Gastrocnemius medialis (tissue), 4 donors: ENCODE results near the gene SLC15A3. TPM values are rescaled to one million over a fixed set of nuclear protein-coding genes. Genes with fewer than 3 reads are reported as not detected.

Source experiments
- ATAC-seq, 2 donors: fragments of 150-250 bp; one replicate each; pipeline ENCODE4 v1.9.1; 2016
- DNase-seq, 2 donors: peaks; one replicate each; pipeline ENCODE4 v3.0.0-alpha.2; 2019
- H3K27ac ChIP-seq, 4 donors: fragments of 200-600 bp; sonication (generic); 1 replicate in 1 of 4; 2 replicates in 3 of 4; pipeline ENCODE4 v1.5.1; 2016 to 2018; ENCODE audit warnings: mild to moderate bottlenecking in 2 of 4, moderate library complexity in 1 of 4
- H3K27me3 ChIP-seq, 3 donors: fragments of 200-600 bp; sonication (generic) in 2 of 3; 1 replicate in 1 of 3; 2 replicates in 2 of 3; pipeline versions ENCODE4 v1.5.1 to v1.6.0; 2016 to 2019; ENCODE audit warnings: mild to moderate bottlenecking in 1 of 3, moderate library complexity in 1 of 3
- H3K36me3 ChIP-seq, 2 donors: fragments of 200-600 bp; sonication (generic) in 1 of 2; one replicate each; pipeline ENCODE4 v1.5.1; 2017 to 2018
- H3K4me1 ChIP-seq, 2 donors: fragments of 200-600 bp; sonication (generic) in 1 of 2; one replicate each; pipeline ENCODE4 v1.5.1; 2016 to 2017; ENCODE audit warnings: mild to moderate bottlenecking in 2 of 2
- H3K4me3 ChIP-seq, 4 donors: fragments of 200-600 bp; sonication (generic) in 3 of 4; 1 replicate in 1 of 4; 2 replicates in 3 of 4; pipeline ENCODE4 v1.5.1; 2016 to 2019; ENCODE audit warnings: mild to moderate bottlenecking in 2 of 4
- H3K9me3 ChIP-seq, 3 donors: fragments of 200-600 bp; sonication (generic) in 2 of 3; 1 replicate in 1 of 3; 2 replicates in 2 of 3; pipeline ENCODE4 v1.5.1; 2016 to 2019
- POLR2A ChIP-seq, 2 donors: fragments of 450-650 bp; IDR thresholded peaks; one replicate each; pipeline ENCODE4 v1.6.1; 2017; ENCODE audit warnings: antibody characterized with exemption in 2 of 2, mild to moderate bottlenecking in 2 of 2, moderate library complexity in 2 of 2
- in situ Hi-C, 4 donors: fragments of 200-750 bp; cut with MboI; loops; one replicate each; pipeline versions ENCODE4 v1.15.0 to v1.8.0; 2017; ENCODE audit warnings: low sequenced_read_pairs in 4 of 4
- intact Hi-C: fragments of 100-400 bp; cut with DNase I; formaldehyde crosslinking; loops from one replicate; pipeline ENCODE4 v1.15.1; 2023; ENCODE audit warnings: low total_unique reads
- total RNA-seq, 4 donors: library from RNA; depleted of rRNA; stranded (reverse); fragments of >200 nt; gene quantifications; one replicate each; pipeline versions ENCODE4 v1.1.0 to v1.2.3, GENCODE V29; 2016
- TF ChIP-seq, protein P1 (sequence below), 5 experiments: fragments of 450-650 bp in 3 of 5; fragments of 200-600 bp in 2 of 5; sonication (generic) in 2 of 5; IDR thresholded peaks in 4 of 5; conservative IDR thresholded peaks in 1 of 5; 1 replicate in 4 of 5; 2 replicates in 1 of 5; pipeline ENCODE4 v1.5.1; 2016 to 2019; ENCODE audit warnings: antibody characterized with exemption in 5 of 5, mild to moderate bottlenecking in 3 of 5, moderate library complexity in 3 of 5

SLC15A3 gene
- total RNA-seq, 4 donors from 2014 or later = 2.8 to 6.9 (median 6.0) TPM

DNA sequence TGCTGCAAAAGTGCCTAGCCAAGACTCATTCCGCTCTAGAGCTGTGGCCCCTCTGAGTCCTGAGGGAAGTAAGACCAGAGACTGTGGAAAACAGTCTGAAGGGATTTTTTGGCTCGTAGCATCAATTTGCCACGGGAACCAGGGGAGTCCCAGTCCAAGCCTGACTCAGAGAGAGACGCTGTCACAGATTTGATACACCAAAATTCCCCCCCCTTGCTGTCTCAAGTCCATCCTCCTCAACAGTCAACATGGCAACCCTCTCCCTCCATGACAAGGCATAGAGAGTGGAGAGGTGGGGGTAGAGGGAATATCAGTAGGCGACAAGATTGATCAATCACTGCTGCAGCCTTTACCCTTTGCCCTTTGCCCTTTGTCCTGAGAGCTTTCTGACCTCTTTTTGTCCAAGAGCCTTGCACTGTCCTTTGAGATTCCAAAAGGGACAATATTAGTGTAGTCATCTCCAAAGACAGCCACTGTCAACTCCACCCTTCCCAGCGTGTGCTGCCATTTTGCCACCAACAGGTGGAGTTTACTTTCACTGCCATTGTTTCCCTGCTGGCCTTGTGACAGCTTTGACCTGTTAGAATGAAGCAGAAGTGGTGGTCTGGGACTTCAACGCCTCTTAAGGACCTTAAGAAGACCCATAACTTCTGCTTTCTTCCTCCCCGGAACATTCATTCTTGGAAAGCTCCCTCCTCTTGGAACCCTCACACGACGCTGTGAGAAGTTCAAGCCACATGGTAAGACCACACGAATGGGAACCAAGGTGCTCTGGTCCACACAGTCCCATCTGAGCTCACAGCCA lies 7.3 kb downstream of the SLC15A3 start:
- H3K27me3 ChIP-seq = no peaks in the 10 kb centered on the region
- no peaks in the 10 kb centered on the region for H3K9me3 ChIP-seq
- in situ Hi-C loops = no loop called here
- DNase-seq (no peak), ATAC-seq (no peak)
- no peak overlapping the region for H3K27ac ChIP-seq
- intact Hi-C loops = no loop called here
- TF ChIP-seq POLR2A (IDR thresholded peaks at IDR 0.05) = no peak
- TF ChIP-seq, protein P1, sequence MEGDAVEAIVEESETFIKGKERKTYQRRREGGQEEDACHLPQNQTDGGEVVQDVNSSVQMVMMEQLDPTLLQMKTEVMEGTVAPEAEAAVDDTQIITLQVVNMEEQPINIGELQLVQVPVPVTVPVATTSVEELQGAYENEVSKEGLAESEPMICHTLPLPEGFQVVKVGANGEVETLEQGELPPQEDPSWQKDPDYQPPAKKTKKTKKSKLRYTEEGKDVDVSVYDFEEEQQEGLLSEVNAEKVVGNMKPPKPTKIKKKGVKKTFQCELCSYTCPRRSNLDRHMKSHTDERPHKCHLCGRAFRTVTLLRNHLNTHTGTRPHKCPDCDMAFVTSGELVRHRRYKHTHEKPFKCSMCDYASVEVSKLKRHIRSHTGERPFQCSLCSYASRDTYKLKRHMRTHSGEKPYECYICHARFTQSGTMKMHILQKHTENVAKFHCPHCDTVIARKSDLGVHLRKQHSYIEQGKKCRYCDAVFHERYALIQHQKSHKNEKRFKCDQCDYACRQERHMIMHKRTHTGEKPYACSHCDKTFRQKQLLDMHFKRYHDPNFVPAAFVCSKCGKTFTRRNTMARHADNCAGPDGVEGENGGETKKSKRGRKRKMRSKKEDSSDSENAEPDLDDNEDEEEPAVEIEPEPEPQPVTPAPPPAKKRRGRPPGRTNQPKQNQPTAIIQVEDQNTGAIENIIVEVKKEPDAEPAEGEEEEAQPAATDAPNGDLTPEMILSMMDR (IDR thresholded peaks at IDR 0.05 in 4 of 5, conservative IDR thresholded peaks at IDR 0.05 in 1 of 5) = no peak
- H3K4me1 ChIP-seq = no peaks in the 10 kb centered on the region
- no peaks in the 10 kb centered on the region for H3K36me3 ChIP-seq
- H3K4me3 ChIP-seq = no peak overlapping the region

DNA sequence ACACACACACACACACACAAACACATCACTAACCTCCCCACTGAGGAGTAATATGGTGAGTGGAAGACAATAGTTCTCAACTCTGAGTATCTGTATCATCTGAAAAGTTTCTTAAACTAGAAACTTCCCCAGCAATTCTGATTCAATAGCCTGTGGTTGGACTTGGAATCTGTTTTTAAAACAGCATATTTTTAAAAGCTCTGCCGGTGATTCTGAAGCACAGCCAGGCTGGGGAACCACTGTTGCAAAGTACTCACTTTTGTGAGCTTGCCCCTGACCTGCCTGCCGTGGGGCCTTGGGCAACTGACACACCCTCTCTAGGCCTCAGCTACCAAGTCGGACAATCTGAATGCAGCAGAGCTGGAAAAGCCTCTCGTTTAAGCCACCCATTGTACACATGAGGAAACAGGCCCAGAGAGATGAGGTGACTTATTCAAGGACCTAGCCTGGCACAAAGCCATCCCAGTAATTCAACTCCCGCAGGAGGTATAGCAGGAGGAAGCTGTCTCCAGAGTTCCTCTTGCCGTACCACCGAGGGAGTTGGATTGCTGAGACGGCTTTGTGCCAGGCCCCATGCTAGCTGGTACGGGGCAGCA lies 8.9 kb downstream of the SLC15A3 start:
- in situ Hi-C loops (no loop called here), intact Hi-C loops (no loop called here)

DNA sequence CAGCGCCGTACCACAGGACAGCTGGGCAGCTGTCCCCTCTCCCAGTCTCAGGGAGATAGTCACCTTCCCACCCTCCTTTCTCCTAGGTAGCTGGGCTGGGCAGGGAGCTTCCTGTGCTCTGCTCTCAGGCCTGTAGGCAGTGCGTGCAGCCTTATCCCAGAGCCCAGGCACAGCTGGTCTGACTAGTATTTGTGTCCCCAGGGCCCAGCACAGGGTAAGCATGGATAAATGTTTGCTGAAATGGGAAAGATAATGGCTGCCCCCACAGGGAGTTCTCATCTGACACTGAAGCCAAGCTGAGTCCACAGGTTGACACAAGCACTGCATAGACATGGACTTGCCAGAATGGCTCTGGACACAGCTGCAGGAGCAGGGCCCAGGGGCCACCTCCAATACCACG lies 9.8 kb downstream of the SLC15A3 start:
- peaks cover 0 to 3% of the 10 kb centered on the region in 2 donors for H3K4me1 ChIP-seq
- DNase-seq (no peak), ATAC-seq (no peak)
- H3K27ac ChIP-seq = no peak overlapping the region
- H3K4me3 ChIP-seq = no peak overlapping the region
- peaks cover 0 to 6% of the 10 kb centered on the region in 2 donors for H3K36me3 ChIP-seq
- no peaks in the 10 kb centered on the region for H3K9me3 ChIP-seq
- TF ChIP-seq, protein P1 (IDR thresholded peaks at IDR 0.05 in 4 of 5, conservative IDR thresholded peaks at IDR 0.05 in 1 of 5) = no peak
- TF ChIP-seq POLR2A (IDR thresholded peaks at IDR 0.05) = no peak
- in situ Hi-C loops (no loop called here), intact Hi-C loops (no loop called here)
- no peaks in the 10 kb centered on the region for H3K27me3 ChIP-seq

More for the DNA sequence above, 8.9 kb downstream of the SLC15A3 start:
- no peak for DNase-seq
- Histone ChIP-seq H3K4me1 (no peaks in the 10 kb centered on the region), H3K4me3 (no peak overlapping the region), H3K36me3 (peaks cover 0 to 6% of the 10 kb centered on the region in 2 donors), H3K27me3 (no peaks in the 10 kb centered on the region), H3K9me3 (no peaks in the 10 kb centered on the region), H3K27ac (peak overlapping the region in 1 of 4 donors; percentile 12)
- ATAC-seq = no peak
- no peak for TF ChIP-seq POLR2A (IDR thresholded peaks at IDR 0.05)
- TF ChIP-seq, protein P1 (IDR thresholded peaks at IDR 0.05 in 4 of 5, conservative IDR thresholded peaks at IDR 0.05 in 1 of 5) = no peak

DNA sequence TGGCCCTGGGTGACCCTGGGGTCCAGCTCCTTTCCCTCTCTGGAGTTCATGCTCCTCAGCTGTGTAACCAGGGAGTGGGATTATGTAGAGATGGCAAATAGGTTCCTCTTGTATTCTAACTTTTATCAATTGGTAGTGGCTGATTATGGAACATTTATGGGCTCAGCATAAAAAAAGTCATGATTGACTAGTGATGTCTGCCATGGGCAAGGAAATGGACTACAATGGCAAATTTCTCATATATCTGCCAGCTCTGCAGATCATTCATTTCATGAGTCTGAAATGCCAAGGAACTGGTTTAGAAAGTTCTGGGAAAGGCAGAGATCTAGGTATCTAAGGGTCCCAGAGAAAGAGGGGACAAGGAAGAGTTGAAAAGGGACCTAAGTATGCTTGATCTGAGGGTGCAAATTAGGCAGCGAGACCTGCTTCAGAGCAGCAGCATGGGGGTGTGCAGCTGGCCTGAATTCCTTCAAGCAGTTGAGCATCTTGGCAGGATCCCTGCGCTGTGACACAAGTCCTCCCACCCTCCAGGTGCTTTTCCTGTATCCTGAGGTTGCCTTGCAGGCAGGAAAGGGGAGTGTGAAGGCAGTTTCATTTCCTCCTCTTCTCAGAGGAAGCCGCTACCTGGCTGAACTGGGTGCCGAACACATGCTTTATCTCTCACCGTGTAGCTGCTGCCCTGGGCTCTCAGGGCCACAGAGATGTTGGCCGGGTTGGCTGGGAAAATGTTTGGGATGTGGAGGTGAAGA lies 10.4 kb downstream of the SLC15A3 start:
- in situ Hi-C loops (no loop called here), intact Hi-C loops (no loop called here)
- ATAC-seq = no peak
- Histone ChIP-seq H3K9me3 (no peaks in the 10 kb centered on the region), H3K27ac (no peak overlapping the region), H3K4me1 (peaks cover 0 to 3% of the 10 kb centered on the region in 2 donors), H3K27me3 (no peaks in the 10 kb centered on the region), H3K4me3 (no peak overlapping the region), H3K36me3 (peaks cover 0 to 6% of the 10 kb centered on the region in 2 donors)
- no peak for DNase-seq
- no peak for TF ChIP-seq POLR2A (IDR thresholded peaks at IDR 0.05)
- TF ChIP-seq, protein P1 (IDR thresholded peaks at IDR 0.05 in 4 of 5, conservative IDR thresholded peaks at IDR 0.05 in 1 of 5) = no peak
